PFSK-1 (cell line): Measurements from ENCODE around the gene PCDHGA4.

Experiments used
- FOXP2 ChIP-seq: optimal IDR thresholded peaks from 2 replicates; pipeline ENCODE3; 2011; ENCODE audit warnings: borderline replicate concordance, control low read depth, inconsistent platforms; ENCODE audit not compliant: insufficient read depth; ENCODE audit errors: extremely low read length, extremely low read depth
- POLR2AphosphoS5 ChIP-seq: IDR thresholded peaks from 2 replicates; pipeline ENCODE4 v1.6.1; 2012; ENCODE audit warnings: low read depth, mild to moderate bottlenecking, control low read depth, low read length, moderate library complexity
- REST ChIP-seq, 2 experiments: IDR thresholded peaks; 2 replicates each; pipeline versions ENCODE4 v1.6.1 to v1.8.0; 2011 to 2012; ENCODE audit warnings: low read depth in 2 of 2, low read length in 2 of 2, control low read depth in 1 of 2, inconsistent platforms in 1 of 2, mild to moderate bottlenecking in 1 of 2, moderate library complexity in 1 of 2; ENCODE audit not compliant: insufficient read depth in 1 of 2
- SIN3A ChIP-seq: IDR thresholded peaks from 2 replicates; pipeline ENCODE4 v1.6.1; 2012; ENCODE audit warnings: mild to moderate bottlenecking, low read length, moderate library complexity, borderline replicate concordance; ENCODE audit not compliant: insufficient read depth
- TAF1 ChIP-seq: IDR thresholded peaks from 2 replicates; pipeline ENCODE4 v1.6.1; 2012; ENCODE audit warnings: low read length, control low read depth, borderline replicate concordance; ENCODE audit not compliant: insufficient read depth

The PCDHGA4 gene

GRCh38 chr5:141402553-141403243, 47.9 kb downstream of the PCDHGA4 start, which contains the start of gene PCDHGA9:
Gene PCDHGA9, plus strand, starts transcription at chr5:141402778. Its CDS starts 175 bp downstream, at chr5:141402953.
- TF ChIP-seq REST (IDR thresholded peaks at IDR 0.05; ENCODE audit: insufficient read depth in 1 of 2, low read depth in 2 of 2, low read length in 2 of 2) = no peak
- TF ChIP-seq FOXP2 = no peak
- TF ChIP-seq TAF1 = no peak
- no peak for TF ChIP-seq POLR2AphosphoS5
- no peak for TF ChIP-seq SIN3A

GRCh38 chr5:141403387-141403786, 48.6 kb downstream of the PCDHGA4 start:
- TF ChIP-seq REST (IDR thresholded peaks at IDR 0.05; ENCODE audit: insufficient read depth in 1 of 2, low read depth in 2 of 2, low read length in 2 of 2) (no peak), FOXP2 (no peak), TAF1 (no peak), POLR2AphosphoS5 (no peak), SIN3A (no peak)
